Heart left ventricle (tissue), 16 donors: ENCODE data around the gene DRC7. TPM values are rescaled to one million over a fixed set of nuclear protein-coding genes. Genes with fewer than 3 reads are reported as not detected.
"Not testable (repeated sequence)": the region's sequence is repeated elsewhere in the genome, so short reads cannot be mapped to it uniquely, and the experiment has no call there.

Source experiments
- ATAC-seq, 4 donors: fragments of 200-7000 bp; cut with Tn5 transposase; one replicate each; pipeline ENCODE4 v1.9.1; 2020 to 2022; ENCODE audit warnings: moderate library complexity in 4 of 4, mild to moderate bottlenecking in 3 of 4, moderate number of reproducible peaks in 1 of 4
- DNase-seq, 5 donors: peaks; one replicate each; pipeline ENCODE4 v3.0.0-alpha.2; 2020
- H3K27ac ChIP-seq, 12 donors: fragments of 200-600 bp; sonication (generic) in 4 of 12; one replicate each; pipeline versions ENCODE4 v1.5.0 to v1.8.0; 2016 to 2022; ENCODE audit warnings: mild to moderate bottlenecking in 2 of 12
- H3K27me3 ChIP-seq, 9 donors: fragments of 200-600 bp; sonication (generic) in 2 of 9; one replicate each; pipeline versions ENCODE4 v1.5.1 to v1.8.0; 2016 to 2022; ENCODE audit warnings: mild to moderate bottlenecking in 3 of 9
- H3K36me3 ChIP-seq, 9 donors: fragments of 200-600 bp; sonication (generic) in 2 of 9; one replicate each; pipeline versions ENCODE4 v1.5.0 to v1.8.0; 2018 to 2022; ENCODE audit warnings: mild to moderate bottlenecking in 2 of 9
- H3K4me1 ChIP-seq, 12 donors: fragments of 200-600 bp; sonication (generic) in 4 of 12; one replicate each; pipeline versions ENCODE4 v1.5.0 to v1.8.0; 2016 to 2022; ENCODE audit warnings: mild to moderate bottlenecking in 3 of 12
- H3K4me3 ChIP-seq, 12 donors: fragments of 200-600 bp; sonication (generic) in 4 of 12; one replicate each; pipeline versions ENCODE4 v1.5.0 to v1.8.0; 2017 to 2022; ENCODE audit warnings: mild to moderate bottlenecking in 9 of 12, moderate library complexity in 4 of 12
- H3K9me3 ChIP-seq, 12 donors: fragments of 200-600 bp; sonication (generic) in 4 of 12; one replicate each; pipeline versions ENCODE4 v1.5.0 to v1.8.0; 2016 to 2022; ENCODE audit warnings: mild to moderate bottlenecking in 1 of 12
- CTCF ChIP-seq, 12 donors: fragments of 200-600 bp; sonication (generic) in 4 of 12; IDR thresholded peaks; one replicate each; pipeline versions ENCODE4 v1.5.0 to v1.8.0; 2018 to 2022; ENCODE audit warnings: antibody characterized with exemption in 12 of 12, mild to moderate bottlenecking in 5 of 12
- POLR2A ChIP-seq, 2 donors: fragments of 450-650 bp; IDR thresholded peaks; one replicate each; pipeline ENCODE4 v1.6.1; 2017; ENCODE audit warnings: antibody characterized with exemption in 2 of 2, mild to moderate bottlenecking in 2 of 2, moderate library complexity in 2 of 2
- WGBS, 4 donors: extraction: QIAGEN DNeasy Blood & Tissue Kit in 2 of 4; methylation state at CpG; one replicate each; pipeline versions ENCODE4 v1.1.5 to v1.1.7; 2013 to 2018; 5-methylcytosine and 5-hydroxymethylcytosine counted together
- intact Hi-C, 10 donors: fragments of 100-400 bp; cut with DNase I; formaldehyde crosslinking; loops; one replicate each; pipeline versions ENCODE4 v1.11.1 to v1.14.2; 2022
- microRNA-seq, 4 donors: library from miRNA; unstranded; fragments of <30 nt; microRNA quantifications; one replicate each; pipeline versions ENCODE4 to v1.2.0, GENCODE V29; 2017 to 2020
- polyA plus RNA-seq, 2 donors: library from polyadenylated mRNA; stranded (reverse); fragments of 200-250 nt; gene quantifications; one replicate each; pipeline ENCODE4 v1.2.3, GENCODE V29; 2013
- total RNA-seq, 9 donors: library from RNA; depleted of rRNA in 2 of 9; stranded (reverse); fragments of >200 nt in 2 of 9; fragmentation: NEBNext Ultra II Directional in 3 of 9; extraction: Animal tissue kit (Norgen Biotek cat#: 25700) in 3 of 9; gene quantifications; one replicate each; pipeline versions ENCODE4 v1.1.0 to v1.2.4, GENCODE V29; 2016 to 2023
- donor health status: ischemic (EF 13 %, LVEDD 7.1; RV severe dilation, severe dysfunction).
- donor health status: healthy with polysubstance abuse.
- donor health status: DM: no; HTN: yes; CAD: no.
- donor health status: DM: no; HTN: no; CAD: no.
- donor health status: ischemic (EF 25% LVEDD 6.9; RV normal size, moderate dysfunction).
- donor health status: ischemic (EF 25% LVEDD 5.7; RV mildly dilated, moderate dysfunction).
- donor health status: healthy.
- donor health status: DM: yes; HTN: yes; CAD: no.
- donor health status: ischemic (EF 35%, LVEDD 5.7; RV mildly dilated, moderate dysfunction).
- donor health status: nonischemic (EF 11% LVEDD 7.7; RV severe dilation, severe dysfunction).
- donor health status: DM: yes; HTN: yes; CAD: no.
- donor health status: PGD.
- donor health status: ischemic (EF 29% LVEDD 5.4; RV normal size, mild dysfunction).
- donor health status: nonischemic (EF 23%, LVEDD 6.1; RV moderate dilation, normal function).

Gene DRC7
- total and polyA plus RNA-seq, 11 donors: 0.29 TPM; not detected in 10

DNA sequence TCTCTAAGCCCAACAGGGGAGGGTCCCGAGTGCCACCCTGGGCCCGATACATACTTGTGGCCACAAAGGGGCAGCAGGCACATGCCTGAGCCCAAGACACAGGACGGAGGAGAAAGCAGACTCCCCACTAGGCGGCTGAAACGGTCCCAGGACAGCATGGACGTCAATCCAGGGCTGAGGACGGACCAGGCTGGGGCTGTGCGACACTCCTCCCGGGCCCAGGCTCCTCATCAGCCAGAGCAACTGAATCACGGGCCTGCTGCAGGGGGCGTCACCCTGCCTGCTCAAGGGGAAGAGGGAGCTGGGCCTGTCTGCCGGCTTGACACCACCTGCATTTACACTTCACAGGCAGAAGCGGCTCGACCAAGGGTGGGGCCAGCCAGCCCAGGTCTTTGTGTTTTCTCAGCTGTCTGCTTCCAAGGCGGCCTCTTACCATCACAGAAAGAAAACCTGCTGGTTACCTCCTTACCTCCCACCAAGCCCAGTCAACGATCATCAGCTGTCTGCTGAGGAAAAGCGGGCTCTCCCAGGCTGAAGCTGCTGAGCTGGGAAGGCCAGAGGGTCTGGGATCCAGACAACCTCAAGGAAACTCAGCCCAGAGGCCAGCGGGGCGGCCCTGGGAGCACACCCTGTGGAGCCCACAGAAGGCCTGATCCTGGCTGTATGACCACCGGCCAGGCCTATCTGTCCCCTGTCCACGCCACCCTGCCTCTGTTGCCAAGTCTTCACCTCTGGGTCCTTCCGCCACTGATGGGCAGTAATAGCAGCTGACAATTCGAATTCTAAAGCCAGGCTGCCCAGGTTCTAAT lies 81.3 kb downstream of the DRC7 start:
- DNase-seq: peak in 2 of 5 donors; percentile 27 to 29
- intact Hi-C loops: no loop called here
- H3K9me3 ChIP-seq: no peaks in the 10 kb centered on the region
- no peaks in the 10 kb centered on the region for H3K27me3 ChIP-seq
- WGBS, 4 donors: 75 to 85% (median 81%) methylated on average over 17 to 23 of the region's 23 CpGs
- H3K27ac ChIP-seq: no peak overlapping the region
- TF ChIP-seq POLR2A (IDR thresholded peaks at IDR 0.05) (no peak), CTCF (IDR thresholded peaks at IDR 0.05) (peak in 4 of 12 donors; percentile 5 to 26 (median 22))
- H3K4me3 ChIP-seq: no peak overlapping the region
- peak in 2 of 4 donors; percentile 21 to 22 for ATAC-seq
- H3K36me3 ChIP-seq: peaks cover 0 to 70% (median 56%) of the 10 kb centered on the region in 9 donors
- peaks cover 0 to 9% (median 3%) of the 10 kb centered on the region in 12 donors for H3K4me1 ChIP-seq

GRCh38 chr16:57778658-57779057 lies 84.1 kb downstream of the DRC7 start:
- Histone ChIP-seq H3K36me3 (peaks cover 0 to 84% (median 56%) of the 10 kb centered on the region in 9 donors), H3K4me3 (no peak overlapping the region), H3K27me3 (no peaks in the 10 kb centered on the region), H3K27ac (no peak overlapping the region), H3K9me3 (no peaks in the 10 kb centered on the region), H3K4me1 (peaks cover 0 to 8% (median 2%) of the 10 kb centered on the region in 12 donors)
- DNase-seq (no peak), ATAC-seq (no peak)
- TF ChIP-seq CTCF (IDR thresholded peaks at IDR 0.05): no peak
- no peak for TF ChIP-seq POLR2A (IDR thresholded peaks at IDR 0.05)
- intact Hi-C loops: no loop called here
- 88 to 92% (median 90%) methylated on average over 5 of the region's 5 CpGs for WGBS, 4 donors

GRCh38 chr16:57779836-57780235 lies 85.2 kb downstream of the DRC7 start:
- H3K4me3 ChIP-seq, H3K4me1 ChIP-seq, ATAC-seq, H3K27ac ChIP-seq, H3K9me3 ChIP-seq, H3K27me3 ChIP-seq: not testable (repeated sequence)
- H3K36me3 ChIP-seq: peaks cover 0 to 91% (median 59%) of the 10 kb centered on the region in 9 donors
- 77 to 85% (median 84%) methylated on average over 5 of the region's 5 CpGs for WGBS, 4 donors
- DNase-seq: peak in 1 of 5 donors; percentile 10
- intact Hi-C loops: loop anchor here in 1 of 10 donors (5.0 kb wide), 1 partner anchor 67 kb away; no protein-coding TSS in a partner anchor

DNA sequence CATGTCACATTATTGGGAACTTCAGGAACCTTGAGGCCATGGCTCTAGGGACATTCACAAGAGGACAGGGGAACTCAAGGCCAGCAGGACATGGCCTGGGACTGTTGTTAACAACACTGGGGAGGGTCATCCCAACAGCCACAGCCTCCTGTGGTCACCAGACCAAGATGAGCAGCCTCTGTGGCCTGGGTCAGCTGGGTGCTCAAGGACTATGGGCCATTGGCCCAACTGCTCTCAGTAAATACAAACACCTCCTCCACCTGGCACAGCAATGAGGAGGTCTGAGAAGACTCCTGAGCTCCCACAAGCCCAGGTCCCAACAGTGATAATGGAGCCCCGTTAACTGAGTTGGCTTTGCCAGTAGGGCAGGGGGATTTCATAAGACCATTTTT lies 86.7 kb downstream of the DRC7 start:
- peaks cover 0 to 91% (median 56%) of the 10 kb centered on the region in 9 donors for H3K36me3 ChIP-seq
- H3K4me3 ChIP-seq: no peak overlapping the region
- TF ChIP-seq POLR2A (IDR thresholded peaks at IDR 0.05) (no peak), CTCF (IDR thresholded peaks at IDR 0.05) (no peak)

More for the DNA sequence above, 86.7 kb downstream of the DRC7 start:
- ATAC-seq: no peak
- Histone ChIP-seq H3K4me1 (peaks cover 0 to 8% (median 3%) of the 10 kb centered on the region in 12 donors), H3K27me3 (no peaks in the 10 kb centered on the region), H3K9me3 (no peaks in the 10 kb centered on the region), H3K27ac (no peak overlapping the region)
- WGBS, 4 donors: 41 to 100% (median 96%) methylated on average over 1 of the region's 1 CpG
- DNase-seq: peak in 2 of 5 donors; percentile 5 to 40
- intact Hi-C loops: loop anchor here in 1 of 10 donors (5.0 kb wide), 1 partner anchor 66 kb away; no protein-coding TSS in a partner anchor

Small RNA genes within 50 kb of the gene (microRNA-seq; reads per million reads assigned to microRNA genes)
- 0 to 0.32 (median 0) reads per million in 4 donors for gene MIR6772

Other genes with a start within 250 kb of the DRC7 start
- 10 to 100 TPM; 41.0 to 73.2 (median 51.7) TPM for gene CIAPIN1, start 247.4 kb upstream of the DRC7 start, total RNA-seq
- gene CIAPIN1, start 247.4 kb upstream of the DRC7 start, polyA plus RNA-seq: 10 to 100 TPM; 22.4 to 73.2 TPM
- 100 to 1,000 TPM; 126 to 331 (median 191) TPM for gene COQ9, start 247.3 kb upstream of the DRC7 start, total RNA-seq
- 100 to 1,000 TPM; 156 to 436 TPM for gene COQ9, start 247.3 kb upstream of the DRC7 start, polyA plus RNA-seq
- gene POLR2C, start 232.1 kb upstream of the DRC7 start, total RNA-seq: 10 to 100 TPM; 37.4 to 99.8 (median 48.7) TPM
- gene POLR2C, start 232.1 kb upstream of the DRC7 start, polyA plus RNA-seq: 10 to 100 TPM; 19.9 to 69.4 TPM
- gene DOK4, start 208.3 kb upstream of the DRC7 start, total RNA-seq: 10 to 100 TPM in 3 of 9 donors, 1 to 10 TPM in 6; 6.4 to 14.8 (median 7.9) TPM
- gene DOK4, start 208.3 kb upstream of the DRC7 start, polyA plus RNA-seq: 1 to 10 TPM; 5.9 to 6.7 TPM
- 10 to 100 TPM in 2 of 9 donors, 1 to 10 TPM in 7; 3.3 to 17.0 (median 6.8) TPM for gene CCDC102A, start 158.2 kb upstream of the DRC7 start, total RNA-seq
- gene CCDC102A, start 158.2 kb upstream of the DRC7 start, polyA plus RNA-seq: 1 to 10 TPM; 4.4 to 8.1 TPM
- gene ADGRG5, start 152.2 kb upstream of the DRC7 start, total RNA-seq: 1 to 10 TPM in 1 of 9 donors, under 1 TPM in 3, not detected in 5; 0.07 to 1.4 (median 0.11) TPM
- under 1 TPM in 1 of 2 donors, not detected in 1; 0.04 TPM for gene ADGRG5, start 152.2 kb upstream of the DRC7 start, polyA plus RNA-seq
- gene ADGRG1, start 66.2 kb upstream of the DRC7 start, total RNA-seq: 10 to 100 TPM; 15.2 to 65.2 (median 17.5) TPM
- gene ADGRG1, start 66.2 kb upstream of the DRC7 start, polyA plus RNA-seq: 10 to 100 TPM; 14.1 to 23.3 TPM
- 1 to 10 TPM in 1 of 9 donors, under 1 TPM in 8; 0.12 to 1.4 (median 0.53) TPM for gene ADGRG3, start 26.5 kb upstream of the DRC7 start, total RNA-seq
- gene ADGRG3, start 26.5 kb upstream of the DRC7 start, polyA plus RNA-seq: under 1 TPM; 0.15 to 0.61 TPM
- 10 to 100 TPM; 10.6 to 20.5 (median 15.3) TPM for gene KATNB1, start 41.0 kb downstream of the DRC7 start, total RNA-seq
- 10 to 100 TPM in 1 of 2 donors, 1 to 10 TPM in 1; 8.0 to 19.1 TPM for gene KATNB1, start 41.0 kb downstream of the DRC7 start, polyA plus RNA-seq
- 100 to 1,000 TPM in 1 of 9 donors, 10 to 100 TPM in 8; 46.1 to 105 (median 66.8) TPM for gene KIFC3, start 107.7 kb downstream of the DRC7 start, total RNA-seq
- gene KIFC3, start 107.7 kb downstream of the DRC7 start, polyA plus RNA-seq: 10 to 100 TPM; 61.1 to 64.4 TPM